ENCODE measurements around the gene RNF111. TPM values are rescaled to one million over a fixed set of nuclear protein-coding genes. Genes with fewer than 3 reads are reported as not detected.
A peak's percentile ranks its signal among the peaks of the same experiment; 100 is the strongest.
"Not testable (repeated sequence)": the region's sequence is repeated elsewhere in the genome, so short reads cannot be mapped to it uniquely, and the experiment has no call there.

RNF111 gene
- total RNA-seq, 4 donors from 2014 or later = 14.5 to 18.4 (median 15.8) TPM

GRCh38 chr15:59138243-59138642, 150.8 kb downstream of the RNF111 start:
- DNase-seq = no peak

GRCh38 chr15:59140422-59141226, 153.2 kb downstream of the RNF111 start:
- Histone ChIP-seq H3K9me3 (no peaks in the 10 kb centered on the region), H3K27ac (no peak overlapping the region), H3K36me3 (peaks cover 0 to 24% of the 10 kb centered on the region in 2 donors), H3K4me3 (no peak overlapping the region), H3K4me1 (no peaks in the 10 kb centered on the region), H3K27me3 (no peaks in the 10 kb centered on the region)
- DNase-seq = no peak
- TF ChIP-seq POLR2A (IDR thresholded peaks at IDR 0.05) = no peak
- no peak for TF ChIP-seq CTCF (IDR thresholded peaks at IDR 0.05 in 4 of 5, conservative IDR thresholded peaks at IDR 0.05 in 1 of 5)
- in situ Hi-C loops (cut with MboI; ENCODE audit: low sequenced_read_pairs in 4 of 4) (no loop called here), intact Hi-C loops (cut with DNase I; ENCODE audit: low total_unique reads) (no loop called here)
- ATAC-seq = no peak

More at GRCh38 chr15:59138243-59138642, 150.8 kb downstream of the RNF111 start:
- intact Hi-C loops (cut with DNase I; ENCODE audit: low total_unique reads) (no loop called here), in situ Hi-C loops (cut with MboI; ENCODE audit: low sequenced_read_pairs in 4 of 4) (no loop called here)
- peaks cover 0 to 39% of the 10 kb centered on the region in 2 donors for H3K36me3 ChIP-seq
- no peak overlapping the region for H3K27ac ChIP-seq
- H3K27me3 ChIP-seq = no peaks in the 10 kb centered on the region
- ATAC-seq = no peak
- no peak for TF ChIP-seq POLR2A (IDR thresholded peaks at IDR 0.05)
- peak; percentile 12 to 50 (median 23) for TF ChIP-seq CTCF (IDR thresholded peaks at IDR 0.05 in 4 of 5, conservative IDR thresholded peaks at IDR 0.05 in 1 of 5)
- no peak overlapping the region for H3K4me3 ChIP-seq
- no peaks in the 10 kb centered on the region for H3K9me3 ChIP-seq
- H3K4me1 ChIP-seq = no peaks in the 10 kb centered on the region

DNA sequence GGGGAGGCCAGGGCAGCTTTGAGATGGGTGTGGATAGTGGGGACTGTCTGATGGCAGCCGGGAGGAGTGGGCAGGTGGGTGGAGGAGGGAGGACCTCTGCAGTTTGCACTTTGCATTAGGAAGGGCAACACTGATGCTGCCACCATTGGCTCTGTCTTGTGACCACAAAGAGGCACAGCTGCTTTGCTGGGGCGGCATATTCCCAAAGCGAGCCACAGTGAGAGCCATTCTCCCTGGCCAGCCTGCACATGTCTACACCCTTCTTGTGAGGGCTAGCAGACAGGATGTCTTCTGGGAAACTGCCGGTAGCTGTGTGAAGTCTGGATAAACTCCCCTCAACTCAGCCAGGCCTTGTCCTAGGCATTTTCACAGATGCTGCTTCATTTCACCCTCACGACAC, 155.8 kb downstream of the RNF111 start:
- DNase-seq = no peak
- intact Hi-C loops (cut with DNase I; ENCODE audit: low total_unique reads) = no loop called here
- Histone ChIP-seq H3K4me1 (no peaks in the 10 kb centered on the region), H3K27me3 (no peaks in the 10 kb centered on the region), H3K36me3 (no peaks in the 10 kb centered on the region), H3K9me3 (no peaks in the 10 kb centered on the region), H3K4me3 (no peak overlapping the region), H3K27ac (no peak overlapping the region)
- no peak for ATAC-seq
- TF ChIP-seq CTCF (IDR thresholded peaks at IDR 0.05 in 4 of 5, conservative IDR thresholded peaks at IDR 0.05 in 1 of 5) (no peak), POLR2A (IDR thresholded peaks at IDR 0.05) (no peak)
- in situ Hi-C loops (cut with MboI; ENCODE audit: low sequenced_read_pairs in 4 of 4) = no loop called here

GRCh38 chr15:59144594-59144993, 157.1 kb downstream of the RNF111 start:
- H3K4me1 ChIP-seq; H3K27me3 ChIP-seq; H3K4me3 ChIP-seq; H3K27ac ChIP-seq; H3K9me3 ChIP-seq; in situ Hi-C loops (cut with MboI; ENCODE audit: low sequenced_read_pairs in 4 of 4); ATAC-seq; DNase-seq; H3K36me3 ChIP-seq; intact Hi-C loops (cut with DNase I; ENCODE audit: low total_unique reads): not testable (repeated sequence)

Other genes with a start within 250 kb of the RNF111 start
- gene ADAM10, start 238.0 kb upstream of the RNF111 start, total RNA-seq = 10 to 100 TPM; 20.1 to 42.5 (median 33.4) TPM
- 10 to 100 TPM in 2 of 4 donors, 1 to 10 TPM in 2; 7.1 to 22.0 (median 9.8) TPM for gene MINDY2, start 216.4 kb upstream of the RNF111 start, total RNA-seq
- gene SLTM, start 54.0 kb upstream of the RNF111 start, total RNA-seq = 10 to 100 TPM; 46.5 to 76.2 (median 60.9) TPM
- under 1 TPM in 2 of 4 donors, not detected in 2; 0.33 to 0.62 TPM for gene CCNB2, start 117.5 kb downstream of the RNF111 start, total RNA-seq
- not detected for gene LDHAL6B, start 219.2 kb downstream of the RNF111 start, total RNA-seq